ENCODE measurements around the gene PRDM10.

Gene PRDM10

DNA sequence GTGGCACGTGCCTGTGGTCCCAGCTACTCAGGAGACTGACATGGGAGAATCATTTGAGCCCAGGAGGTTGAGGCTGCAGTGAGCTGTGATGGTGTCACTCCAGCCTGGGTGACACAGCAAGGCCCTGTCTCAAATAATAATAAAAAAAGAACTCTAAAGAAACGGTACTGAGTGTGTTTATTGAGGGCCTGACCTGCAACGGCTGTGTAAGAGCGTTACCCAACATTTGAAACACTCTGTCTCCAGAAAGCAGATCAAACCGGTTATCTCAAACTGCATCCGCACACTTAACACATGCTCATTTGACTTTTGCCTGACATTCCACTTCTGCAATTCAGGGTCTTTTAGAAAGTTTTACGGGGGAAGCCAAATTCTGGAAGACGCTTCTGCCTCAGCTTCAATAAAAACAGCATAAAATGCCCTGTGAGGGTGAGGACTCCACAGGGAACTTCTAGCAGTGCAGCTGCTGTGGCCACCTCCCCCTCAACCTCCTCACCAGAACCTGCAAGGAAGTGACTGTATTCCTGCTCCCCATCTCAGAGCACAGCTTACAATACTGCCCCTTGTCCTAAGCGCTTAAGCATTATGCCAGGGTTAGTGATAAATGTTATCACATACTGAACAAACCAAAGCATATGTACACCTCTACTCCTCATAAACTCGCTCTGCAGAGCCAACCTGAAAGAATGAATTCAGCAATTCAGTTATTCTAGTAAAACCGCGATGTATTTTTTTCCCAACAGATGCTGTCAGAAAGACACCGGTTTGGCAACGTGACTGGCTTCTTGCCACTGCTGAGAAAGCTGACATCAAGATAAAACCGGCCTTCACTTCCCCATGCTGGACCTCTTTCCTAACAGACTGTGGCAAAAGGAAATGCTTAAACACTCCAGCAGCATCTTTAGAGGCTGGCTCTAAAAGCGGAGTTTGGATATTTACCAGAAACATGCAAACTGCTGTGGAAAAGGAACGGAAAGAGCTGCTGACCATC is 52.2 kb downstream of the PRDM10 start:
- ChIA-PET CTCF (interaction anchor here (1.0 kb wide), 1 partner anchor 25 kb away, joined by 4 read pairs; no protein-coding TSS in a partner anchor), POLR2A (no interaction called here)
- TF ChIP-seq, protein P1, sequence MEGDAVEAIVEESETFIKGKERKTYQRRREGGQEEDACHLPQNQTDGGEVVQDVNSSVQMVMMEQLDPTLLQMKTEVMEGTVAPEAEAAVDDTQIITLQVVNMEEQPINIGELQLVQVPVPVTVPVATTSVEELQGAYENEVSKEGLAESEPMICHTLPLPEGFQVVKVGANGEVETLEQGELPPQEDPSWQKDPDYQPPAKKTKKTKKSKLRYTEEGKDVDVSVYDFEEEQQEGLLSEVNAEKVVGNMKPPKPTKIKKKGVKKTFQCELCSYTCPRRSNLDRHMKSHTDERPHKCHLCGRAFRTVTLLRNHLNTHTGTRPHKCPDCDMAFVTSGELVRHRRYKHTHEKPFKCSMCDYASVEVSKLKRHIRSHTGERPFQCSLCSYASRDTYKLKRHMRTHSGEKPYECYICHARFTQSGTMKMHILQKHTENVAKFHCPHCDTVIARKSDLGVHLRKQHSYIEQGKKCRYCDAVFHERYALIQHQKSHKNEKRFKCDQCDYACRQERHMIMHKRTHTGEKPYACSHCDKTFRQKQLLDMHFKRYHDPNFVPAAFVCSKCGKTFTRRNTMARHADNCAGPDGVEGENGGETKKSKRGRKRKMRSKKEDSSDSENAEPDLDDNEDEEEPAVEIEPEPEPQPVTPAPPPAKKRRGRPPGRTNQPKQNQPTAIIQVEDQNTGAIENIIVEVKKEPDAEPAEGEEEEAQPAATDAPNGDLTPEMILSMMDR (IDR thresholded peaks at IDR 0.05; ENCODE audit: insufficient read depth, low read length, missing control alignments) = no peak
- no peak for DNase-seq (ENCODE audit: low read depth, low spot score)
- H3K4me3 ChIP-seq (ENCODE audit: low read depth, low read length) = no peak overlapping the region

DNA sequence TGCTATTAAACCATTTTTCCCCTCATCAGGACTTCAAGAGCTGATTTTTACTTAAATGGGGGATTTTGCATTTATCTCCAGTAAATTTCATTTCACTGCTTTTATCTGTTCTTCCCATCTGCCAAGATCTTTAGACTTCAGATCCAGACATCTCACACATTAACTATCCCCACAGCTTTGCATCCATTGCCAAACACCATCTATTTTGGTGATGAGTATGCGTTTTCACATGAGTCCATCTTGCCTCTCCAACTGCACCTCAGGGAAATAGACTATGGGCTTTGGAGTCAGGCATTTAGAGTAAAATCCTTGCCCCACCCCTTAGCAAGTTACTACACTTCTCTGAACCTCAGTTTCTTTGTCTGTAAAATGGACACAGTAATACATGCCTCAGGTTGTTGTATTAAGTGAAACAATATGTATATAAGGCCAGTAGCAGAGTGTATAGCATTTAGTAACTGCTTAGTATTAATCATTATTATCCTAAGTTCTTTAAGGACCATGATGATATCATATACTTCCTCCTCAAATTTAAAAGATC is 53.6 kb downstream of the PRDM10 start:
- ChIA-PET POLR2A (no interaction called here), CTCF (interaction anchor here (1.3 kb wide), 1 partner anchor 184 kb away, joined by 6 read pairs; no protein-coding TSS in a partner anchor)
- H3K4me3 ChIP-seq (ENCODE audit: low read depth, low read length) = no peak overlapping the region
- TF ChIP-seq, protein P1 (IDR thresholded peaks at IDR 0.05; ENCODE audit: insufficient read depth, low read length, missing control alignments) = no peak
- DNase-seq (ENCODE audit: low read depth, low spot score) = no peak

DNA sequence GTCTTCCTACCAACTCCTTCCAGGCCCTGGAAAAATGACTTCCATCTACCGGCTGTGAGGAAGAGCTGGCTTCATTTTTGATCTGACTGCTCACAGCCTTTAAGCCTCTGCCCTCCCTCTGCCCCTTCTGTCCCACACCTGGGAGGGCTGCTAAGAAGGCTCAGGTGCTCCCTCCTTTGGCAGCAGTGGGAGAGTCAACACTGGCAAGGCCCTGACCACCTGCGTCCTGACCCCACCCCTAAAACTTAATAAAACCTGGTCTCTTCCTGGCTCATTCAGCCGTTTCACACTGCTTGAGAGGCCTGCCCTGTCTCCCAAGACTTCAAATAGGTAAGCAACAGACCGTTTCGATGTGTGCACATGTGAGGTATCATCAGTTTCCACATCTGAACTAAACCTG is 55.2 kb downstream of the PRDM10 start:
- DNase-seq (ENCODE audit: low read depth, low spot score) = no peak
- POLR2A ChIA-PET = no interaction called here
- no peak overlapping the region for H3K4me3 ChIP-seq (ENCODE audit: low read depth, low read length)
- TF ChIP-seq, protein P1 (IDR thresholded peaks at IDR 0.05; ENCODE audit: insufficient read depth, low read length, missing control alignments) = no peak
- CTCF ChIA-PET = interaction anchor here (1.4 to 2.2 kb wide), 2 partner anchors 25 to 184 kb away, joined by 6 to 9 read pairs; no protein-coding TSS in a partner anchor

DNA sequence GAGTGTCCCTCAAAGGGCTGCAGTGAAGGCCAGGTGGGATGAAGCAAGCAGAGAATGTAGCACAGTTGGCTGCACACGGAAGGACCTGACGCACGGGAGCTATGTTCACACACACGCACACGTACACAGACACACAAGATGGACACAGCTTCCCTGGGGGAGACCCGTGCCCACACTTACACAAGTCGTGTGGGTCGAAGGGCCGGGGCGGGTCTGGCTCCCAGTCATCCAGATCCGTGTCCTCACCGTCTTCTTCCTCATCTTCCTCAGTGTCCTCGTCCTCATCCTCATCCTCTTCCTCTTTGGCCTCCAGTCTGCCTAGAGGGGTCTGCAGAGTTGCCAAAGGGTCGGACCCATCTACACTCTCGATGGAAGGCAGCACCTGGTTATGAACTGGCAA is 55.7 kb downstream of the PRDM10 start:
- CTCF ChIA-PET = interaction anchor here (1.4 to 2.2 kb wide), 2 partner anchors 24 to 185 kb away, joined by 6 to 9 read pairs; no protein-coding TSS in a partner anchor
- TF ChIP-seq, protein P1 (IDR thresholded peaks at IDR 0.05; ENCODE audit: insufficient read depth, low read length, missing control alignments) = no peak

DNA sequence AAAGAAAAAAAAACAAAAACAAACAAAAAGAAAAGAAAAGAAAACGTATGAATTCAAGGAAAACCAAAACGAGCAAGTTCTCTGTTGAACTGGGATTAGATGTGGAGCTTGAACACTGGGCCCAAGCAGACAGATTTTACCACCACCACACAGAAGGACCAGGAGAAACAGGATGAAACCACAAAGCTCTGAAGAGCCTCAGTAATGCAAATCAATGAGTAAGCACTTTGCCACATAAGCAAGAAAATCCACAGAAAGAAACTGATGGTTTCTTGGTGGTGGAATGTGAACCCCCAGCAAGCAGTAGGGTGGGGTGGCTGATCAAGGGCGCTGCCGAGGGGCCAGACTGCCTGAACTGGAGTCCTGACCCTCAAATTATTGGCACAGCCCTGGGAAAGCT is 56.4 kb downstream of the PRDM10 start:
- ChIA-PET CTCF (interaction anchor here (1.1 to 2.2 kb wide), 4 partner anchors 10 to 186 kb away, joined by 3 to 9 read pairs (median 6); no protein-coding TSS in a partner anchor), POLR2A (no interaction called here)
- no peak overlapping the region for H3K4me3 ChIP-seq (ENCODE audit: low read depth, low read length)
- DNase-seq (ENCODE audit: low read depth, low spot score) = no peak
- TF ChIP-seq, protein P1 (IDR thresholded peaks at IDR 0.05; ENCODE audit: insufficient read depth, low read length, missing control alignments) = no peak

More for the DNA sequence above, 55.7 kb downstream of the PRDM10 start:
- POLR2A ChIA-PET = no interaction called here
- H3K4me3 ChIP-seq (ENCODE audit: low read depth, low read length) = no peak overlapping the region
- DNase-seq (ENCODE audit: low read depth, low spot score) = no peak

DNA sequence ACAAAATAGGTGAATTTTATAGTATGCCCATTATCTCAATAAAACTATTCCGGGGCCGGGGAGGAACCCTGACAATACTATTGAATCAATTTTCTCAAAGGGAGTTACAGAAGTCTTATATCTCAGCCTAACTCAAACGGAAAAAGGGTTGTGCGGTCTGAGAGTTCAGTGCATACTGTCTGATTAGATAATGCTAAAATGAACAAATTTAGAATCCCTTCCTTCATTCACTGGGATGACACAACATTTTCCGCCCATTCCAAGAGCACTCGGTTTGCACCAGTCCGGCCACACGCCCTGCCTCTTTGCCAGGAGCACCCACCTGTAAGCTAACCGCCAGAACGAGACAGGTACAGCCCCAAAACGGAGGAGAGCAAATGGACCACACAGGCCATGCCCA is 57.3 kb downstream of the PRDM10 start:
- ChIA-PET CTCF (interaction anchor here (1.1 to 2.2 kb wide), 3 partner anchors 10 to 186 kb away, joined by 3 to 9 read pairs (median 5); no protein-coding TSS in a partner anchor), POLR2A (no interaction called here)
- no peak overlapping the region for H3K4me3 ChIP-seq (ENCODE audit: low read depth, low read length)
- no peak for DNase-seq (ENCODE audit: low read depth, low spot score)
- TF ChIP-seq, protein P1 (IDR thresholded peaks at IDR 0.05; ENCODE audit: insufficient read depth, low read length, missing control alignments) = no peak

All from AG04449 (cell line).